Measurements from ENCODE around the gene MTCL1.

Gene MTCL1

GRCh38 chr18:8713691-8714090 is 8.3 kb downstream of the MTCL1 start:
- no peak for DNase-seq

GRCh38 chr18:8715599-8715998 is 10.2 kb downstream of the MTCL1 start:
- DNase-seq, result no peak

GRCh38 chr18:8717011-8717770 is 11.8 kb downstream of the MTCL1 start:
- no peak for DNase-seq

GRCh38 chr18:8718401-8718913 is 13.1 kb downstream of the MTCL1 start:
- no peak for DNase-seq

- no peak for DNase-seq
These were observed 13.8 kb downstream of the MTCL1 start for GRCh38 chr18:8719192-8719591.

DNA sequence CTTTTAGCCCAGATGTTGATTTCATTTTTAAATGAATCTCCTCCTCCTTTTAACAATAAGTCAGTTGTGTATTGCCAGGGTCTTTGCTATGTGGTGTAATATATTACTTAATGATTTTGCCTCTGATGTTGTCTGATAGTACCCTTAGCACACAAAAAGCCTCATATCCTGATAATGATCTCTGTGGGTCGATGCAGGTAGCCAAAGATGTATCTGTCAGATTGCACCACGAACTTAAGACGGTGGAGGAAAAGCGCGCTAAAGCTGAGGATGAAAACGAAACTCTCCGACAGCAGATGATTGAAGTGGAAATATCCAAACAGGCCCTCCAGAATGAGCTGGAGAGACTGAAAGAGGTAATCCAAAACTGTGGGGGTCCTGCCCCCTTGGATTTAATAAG is 14.8 kb downstream of the MTCL1 start:
- DNase-seq, result no peak

DNA sequence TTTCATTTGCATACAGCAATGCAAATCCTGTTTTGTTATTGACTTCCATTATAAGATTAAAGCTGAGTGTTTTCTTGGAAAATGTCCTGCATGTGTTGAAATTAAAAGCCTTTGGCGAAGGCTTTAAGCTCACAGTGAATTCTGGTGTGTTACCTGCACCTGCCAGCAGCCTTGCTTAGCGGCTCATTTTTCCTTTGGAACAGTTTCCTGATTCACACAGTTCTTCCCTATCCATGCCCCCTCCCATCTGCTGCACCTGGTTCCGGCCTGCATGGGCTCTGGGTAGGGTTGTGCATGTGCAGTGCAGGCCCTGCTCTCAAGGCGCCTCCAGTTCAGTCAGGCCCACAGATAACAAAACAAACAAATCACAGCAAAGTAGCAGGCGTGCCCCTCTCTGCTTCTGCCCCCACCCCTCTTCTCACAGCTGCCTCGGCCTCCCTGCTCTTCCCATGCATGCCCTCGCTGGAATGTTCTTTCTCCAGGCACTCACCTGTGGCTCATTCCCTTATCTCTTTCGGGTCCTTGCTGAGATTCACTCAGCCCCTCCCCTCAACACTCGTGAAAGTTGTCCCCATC is 15.8 kb downstream of the MTCL1 start:
- DNase-seq, result no peak

DNA sequence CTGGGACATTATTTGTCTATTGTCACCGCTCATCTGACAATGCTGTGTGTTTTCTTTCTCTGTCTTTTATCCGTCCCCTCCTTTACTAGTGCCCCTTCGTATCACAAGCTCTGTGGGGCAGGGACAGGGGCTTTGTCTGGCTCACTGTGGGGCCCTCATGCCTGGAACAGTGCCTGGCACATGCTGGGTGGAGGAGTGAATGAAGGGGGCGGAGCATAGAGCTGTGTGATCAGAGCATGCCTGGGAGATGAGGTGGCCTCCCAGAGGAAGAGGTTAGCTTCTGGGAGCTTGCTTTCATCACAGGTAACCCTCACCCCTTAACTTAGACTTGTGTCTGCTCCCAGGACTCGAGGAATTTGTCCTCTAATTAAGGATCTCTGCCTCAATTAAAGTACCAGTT is 16.4 kb downstream of the MTCL1 start:
- no peak for DNase-seq

GRCh38 chr18:8722946-8723820 is 17.8 kb downstream of the MTCL1 start:
- no peak for DNase-seq

GRCh38 chr18:8724452-8724851 is 19.1 kb downstream of the MTCL1 start:
- DNase-seq, result no peak

DNA sequence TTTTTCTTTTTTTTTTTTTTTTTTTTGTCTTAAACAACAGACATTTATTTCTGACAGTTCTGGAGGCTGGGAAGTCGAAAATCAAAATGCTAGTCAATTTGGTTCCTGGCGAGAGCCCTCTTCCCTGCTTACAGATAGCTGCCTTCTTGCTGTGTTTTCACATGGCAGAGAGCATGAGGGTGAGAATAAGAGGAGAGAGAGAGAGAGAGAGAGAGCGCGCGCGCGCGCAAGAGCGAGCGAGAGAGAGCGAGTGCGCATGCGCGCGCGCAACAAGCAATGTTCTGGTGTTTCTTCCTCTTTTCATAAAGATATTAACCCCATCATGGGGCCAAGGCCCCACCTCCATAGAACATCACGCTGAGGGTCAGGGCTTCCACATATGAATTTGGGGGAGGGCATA is 20.9 kb downstream of the MTCL1 start:
- DNase-seq, result no peak

DNA sequence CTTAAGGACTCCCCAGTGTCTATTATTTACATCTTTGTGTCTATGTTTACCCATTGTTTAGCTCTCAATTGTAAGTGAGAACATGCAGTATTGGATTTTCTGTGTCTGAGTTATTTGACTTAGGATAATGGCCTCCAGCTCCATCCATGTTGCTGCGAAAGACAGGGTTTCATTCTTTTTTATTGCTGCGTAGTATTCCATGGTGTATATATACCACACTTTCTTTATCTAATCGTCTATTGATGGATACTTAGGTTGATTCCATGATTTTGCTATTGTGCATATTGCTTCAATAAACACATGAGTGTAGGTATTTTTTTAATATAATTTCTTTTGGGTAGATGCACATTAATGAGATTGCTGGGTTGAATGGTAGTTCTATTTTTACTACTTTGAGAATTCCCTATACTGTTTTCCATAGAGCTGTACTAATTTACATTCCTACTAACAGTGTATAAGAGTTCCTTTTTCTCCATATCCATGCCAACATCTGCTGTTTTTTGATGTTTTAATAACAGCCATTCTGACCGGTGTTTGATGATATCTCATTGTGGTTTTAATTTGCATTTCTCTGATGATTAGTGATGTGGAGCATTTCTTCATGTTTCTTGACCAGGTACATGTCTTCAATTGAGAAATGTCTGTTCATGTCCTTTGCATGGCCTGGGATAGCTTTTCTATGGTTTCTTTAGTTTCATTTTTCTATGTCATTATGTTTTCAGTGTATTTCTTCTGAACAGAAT is 21.8 kb downstream of the MTCL1 start:
- DNase-seq, result no peak

DNA sequence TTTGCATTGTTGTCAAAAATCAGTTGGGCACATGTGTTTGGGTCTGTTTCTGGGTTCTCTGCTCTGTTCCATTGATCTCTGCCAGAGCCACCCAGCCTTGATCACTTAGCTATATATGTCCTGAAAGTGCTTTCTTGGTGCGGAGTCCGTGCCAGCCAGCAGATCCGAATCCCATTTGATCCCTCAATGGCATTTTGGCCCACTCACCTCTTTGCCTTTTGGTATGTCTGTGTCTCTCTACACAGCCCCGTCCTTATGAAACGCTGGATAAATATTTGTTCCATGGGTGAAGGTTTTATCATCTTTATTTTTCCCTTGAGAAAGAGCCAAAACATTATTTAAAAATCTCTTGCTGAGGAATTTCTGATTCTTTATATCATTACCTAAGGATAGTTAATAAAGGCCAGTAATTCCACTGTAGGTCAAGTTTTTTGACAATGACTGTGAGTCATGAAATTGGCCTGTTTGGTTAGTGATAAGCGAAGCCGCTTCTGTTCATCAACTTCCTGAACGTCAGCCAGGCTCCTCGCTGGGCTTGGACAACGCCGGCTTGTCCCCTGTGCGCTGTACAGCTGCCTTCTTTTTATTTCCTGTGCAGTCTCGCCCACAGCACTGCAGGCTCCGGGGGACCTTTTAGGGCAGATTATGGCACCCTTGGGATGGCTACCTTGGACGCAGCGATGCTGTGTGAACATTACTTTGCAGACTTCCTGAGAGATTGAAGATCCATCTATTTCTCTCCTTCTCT is 24.9 kb downstream of the MTCL1 start:
- DNase-seq, result no peak

DNA sequence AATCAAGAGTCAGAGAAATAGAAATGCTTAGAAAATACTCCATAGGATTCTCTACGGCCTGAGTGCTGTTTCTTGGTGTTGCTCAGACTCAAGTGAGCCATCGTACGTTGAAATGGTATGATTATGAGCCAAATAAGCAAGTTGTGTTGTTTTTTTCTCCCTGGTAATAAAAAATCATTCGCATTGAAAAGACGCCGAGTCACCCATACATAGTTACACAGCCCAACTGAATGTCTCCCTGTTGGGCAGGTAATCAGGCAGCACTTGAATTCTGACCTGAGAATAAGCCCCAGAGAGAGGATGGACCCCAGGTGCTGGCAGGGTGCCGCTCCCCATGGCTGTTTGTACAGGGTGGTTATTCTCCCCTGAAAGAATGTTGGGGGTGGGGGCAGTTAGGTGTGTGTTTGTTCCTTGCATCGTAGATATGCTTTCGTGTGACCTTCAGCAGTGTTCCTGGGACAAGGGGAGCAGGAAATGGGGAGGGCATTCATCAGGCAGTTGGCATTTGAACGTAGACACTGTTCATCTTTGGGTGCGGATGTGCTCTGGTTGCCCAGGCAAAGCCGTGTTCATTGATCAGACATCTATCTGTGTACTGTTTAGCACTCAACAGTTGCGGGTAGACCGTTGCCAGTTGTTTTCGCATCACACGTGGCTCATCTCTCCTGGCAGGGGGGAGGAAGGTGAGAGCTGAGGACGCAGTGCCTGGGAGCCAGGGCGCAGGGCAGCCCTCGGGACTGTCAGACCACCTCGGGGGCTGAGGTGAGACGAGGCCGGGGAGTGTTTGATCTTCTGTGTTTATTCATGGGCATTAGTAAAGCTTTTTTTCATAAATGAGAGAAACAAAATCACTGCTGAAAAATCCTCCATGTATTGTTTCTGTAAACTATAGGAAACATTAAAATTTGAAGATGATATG is 27.3 kb downstream of the MTCL1 start:
- DNase-seq, result no peak

DNA sequence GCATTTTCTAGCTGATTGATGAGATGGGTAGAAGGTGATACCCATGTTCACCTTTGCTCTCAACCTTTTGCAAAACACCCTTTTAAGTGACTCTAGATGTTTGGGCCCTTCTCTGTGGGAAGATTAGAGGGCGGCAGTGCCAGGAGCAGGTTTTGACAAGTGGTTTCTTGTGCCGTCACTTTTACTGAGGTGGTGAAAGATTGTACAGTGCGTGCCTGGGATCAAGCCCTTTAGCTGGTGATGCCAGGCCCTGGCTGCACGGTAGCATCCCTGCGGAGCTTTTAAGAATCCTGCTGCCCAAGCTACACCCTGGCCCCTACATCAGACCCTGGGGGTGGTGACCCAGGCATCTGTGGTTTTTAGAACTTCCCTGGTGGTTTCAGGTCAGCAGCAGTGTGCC is 29.1 kb downstream of the MTCL1 start:
- no peak for DNase-seq

DNA sequence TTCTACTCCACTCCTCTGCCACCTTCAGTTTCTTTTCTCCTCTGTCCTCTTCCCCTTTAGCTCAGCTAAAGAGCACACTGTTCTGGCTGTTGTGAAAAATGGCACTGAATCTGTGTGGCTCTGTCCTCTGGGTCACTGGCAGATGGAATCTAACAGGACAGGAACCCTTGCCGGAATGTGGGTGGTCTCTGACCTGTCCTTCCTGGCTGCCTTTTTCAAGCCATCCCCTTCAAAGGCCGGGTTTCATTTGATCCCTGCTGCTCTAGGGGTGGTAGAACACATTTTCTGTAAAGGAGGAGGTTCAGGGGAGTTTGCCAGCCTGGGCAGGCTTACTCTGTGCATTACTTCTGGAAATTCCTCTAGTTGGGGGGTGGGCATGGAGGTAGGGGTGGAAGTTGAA is 29.9 kb downstream of the MTCL1 start:
- no peak for DNase-seq

DNA sequence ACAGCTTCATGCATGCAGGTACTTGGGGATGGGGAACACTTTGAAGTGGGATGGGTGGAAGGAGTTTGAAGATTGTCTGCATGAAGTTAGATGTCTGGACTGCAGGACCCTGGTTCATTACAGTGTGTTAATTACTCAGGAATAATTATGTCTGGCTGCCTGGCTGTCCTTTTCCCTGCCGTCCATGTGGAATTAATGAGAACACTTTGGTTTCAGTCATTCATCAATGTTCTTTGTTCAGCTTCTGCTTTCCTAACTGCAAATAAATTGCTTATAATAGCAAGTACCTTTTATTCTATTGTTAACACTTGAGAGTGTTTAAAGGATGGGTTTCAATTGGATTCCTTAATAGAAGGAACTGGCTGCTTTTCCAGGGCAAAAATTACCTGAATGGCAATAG is 35.8 kb downstream of the MTCL1 start:
- no peak for DNase-seq

GRCh38 chr18:8741532-8741931 is 36.2 kb downstream of the MTCL1 start:
- no peak for DNase-seq

- peak in 2 of 5 donors; percentile 13 to 22 for DNase-seq
These were observed 37.3 kb downstream of the MTCL1 start for GRCh38 chr18:8742387-8743361.

- DNase-seq, result no peak
These were observed 38.7 kb downstream of the MTCL1 start for GRCh38 chr18:8744038-8744437.
